Stimulated activated CD8-positive, alpha-beta memory T cell treated with anti-CD3 and anti-CD28 coated beads, Interleukin-15, amount 100 ng/mL, for 24 hours (primary cell): Measurements from ENCODE around the gene DGKB.

Experiments
- DNase-seq: peaks from one replicate; pipeline ENCODE4 v3.0.0-alpha.2; 2020; ENCODE audit warnings: low read depth

DGKB gene

GRCh38 chr7:14096159-14096558, 806.4 kb downstream of the DGKB start:
- DNase-seq: no peak

- DNase-seq: no peak
Observed at GRCh38 chr7:14095233-14095950, 807.2 kb downstream of the DGKB start.
